Activated CD4-positive, alpha-beta T cell treated with anti-CD3 and anti-CD28 coated beads, Interleukin-2, amount 10 ng/mL, durations not matched to agents 24 days and 14 days (primary cell): ENCODE results near the gene NPTN. TPM values are rescaled to one million over a fixed set of nuclear protein-coding genes. Genes with fewer than 3 reads are reported as not detected.

Experiments used
- DNase-seq: peaks from one replicate; pipeline ENCODE4 v3.0.0; 2022
- H3K27ac Mint-ChIP-seq: one replicate; pipeline ENCODE4 v1.8.0; 2022; ENCODE audit warnings: mild to moderate bottlenecking, mixed read lengths
- H3K27me3 Mint-ChIP-seq: one replicate; pipeline ENCODE4 v1.8.0; 2022; ENCODE audit warnings: mixed read lengths
- H3K36me3 Mint-ChIP-seq: one replicate; pipeline ENCODE4 v1.8.0; 2022; ENCODE audit warnings: low read depth, mild to moderate bottlenecking, mixed read lengths
- H3K4me1 Mint-ChIP-seq: one replicate; pipeline ENCODE4 v1.8.0; 2021; ENCODE audit warnings: mixed read lengths
- H3K4me3 Mint-ChIP-seq: one replicate; pipeline ENCODE4 v1.8.0; 2022; ENCODE audit warnings: mild to moderate bottlenecking, moderate library complexity, mixed read lengths
- H3K9me3 Mint-ChIP-seq: one replicate; pipeline ENCODE4 v1.8.0; 2021; ENCODE audit warnings: mixed read lengths
- intact Hi-C: fragments of 100-400 bp; cut with micrococcal nuclease; formaldehyde crosslinking; loops from one replicate; pipeline ENCODE4 v1.15.1; 2023
- total RNA-seq: library from RNA; stranded (reverse); gene quantifications from 2 replicates; pipeline ENCODE4 v1.2.3, GENCODE V29; 2022

Gene NPTN
- total RNA-seq, 1 donor from 2014 or later: 68.7 TPM

DNA sequence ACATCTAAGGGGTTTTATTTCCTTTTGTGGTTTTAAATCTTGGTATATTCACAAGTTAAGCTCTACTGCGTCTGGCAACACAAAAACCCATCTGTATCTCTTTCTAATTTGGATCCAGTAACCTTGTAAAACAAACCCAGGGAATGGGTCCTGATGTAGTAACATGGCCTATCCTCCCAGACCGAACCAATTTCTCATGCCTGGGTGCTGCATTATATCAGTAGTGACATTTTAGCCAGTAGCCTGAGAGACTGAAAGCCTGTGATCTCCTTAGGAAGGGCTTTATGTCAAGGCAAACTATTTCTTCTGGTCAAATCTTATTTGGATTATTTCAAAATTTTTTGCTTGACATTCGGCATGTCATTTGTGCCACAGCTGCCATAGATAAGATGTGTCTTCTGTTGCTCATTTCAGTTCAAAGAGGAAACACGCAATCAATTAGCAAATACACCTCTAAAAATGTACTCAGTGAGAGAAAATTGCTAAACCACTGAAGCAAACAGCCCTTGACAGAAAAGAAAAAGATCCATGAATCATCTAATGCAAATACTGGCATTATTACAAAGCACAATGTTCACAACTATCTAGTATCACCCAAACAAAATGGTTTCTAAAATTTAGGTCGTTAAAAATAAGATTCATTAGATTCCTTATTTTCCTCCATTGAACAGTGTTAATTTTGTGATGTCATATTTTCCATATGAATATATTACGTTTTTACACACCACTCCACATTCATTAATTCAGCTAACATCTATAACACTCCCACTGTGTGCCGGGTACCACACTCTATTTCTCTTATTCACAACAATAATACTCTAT is 4.0 kb downstream of the NPTN start:
- H3K36me3 Mint-ChIP-seq: peaks cover 5% of the 10 kb centered on the region
- no peaks in the 10 kb centered on the region for H3K27me3 Mint-ChIP-seq
- intact Hi-C loops: no loop called here
- peaks cover 35% of the 10 kb centered on the region for H3K4me1 Mint-ChIP-seq
- H3K9me3 Mint-ChIP-seq: no peaks in the 10 kb centered on the region
- DNase-seq: peak; percentile 51
- no peak overlapping the region for H3K27ac Mint-ChIP-seq
- H3K4me3 Mint-ChIP-seq: no peak overlapping the region

- intact Hi-C loops: no loop called here
- peaks cover 5% of the 10 kb centered on the region for H3K36me3 Mint-ChIP-seq
- no peaks in the 10 kb centered on the region for H3K27me3 Mint-ChIP-seq
- H3K9me3 Mint-ChIP-seq: no peaks in the 10 kb centered on the region
- DNase-seq: no peak
- no peak overlapping the region for H3K4me3 Mint-ChIP-seq
- H3K4me1 Mint-ChIP-seq: peaks cover 28% of the 10 kb centered on the region
- no peak overlapping the region for H3K27ac Mint-ChIP-seq
These were observed 5.1 kb downstream of the NPTN start for GRCh38 chr15:73628102-73628501.

DNA sequence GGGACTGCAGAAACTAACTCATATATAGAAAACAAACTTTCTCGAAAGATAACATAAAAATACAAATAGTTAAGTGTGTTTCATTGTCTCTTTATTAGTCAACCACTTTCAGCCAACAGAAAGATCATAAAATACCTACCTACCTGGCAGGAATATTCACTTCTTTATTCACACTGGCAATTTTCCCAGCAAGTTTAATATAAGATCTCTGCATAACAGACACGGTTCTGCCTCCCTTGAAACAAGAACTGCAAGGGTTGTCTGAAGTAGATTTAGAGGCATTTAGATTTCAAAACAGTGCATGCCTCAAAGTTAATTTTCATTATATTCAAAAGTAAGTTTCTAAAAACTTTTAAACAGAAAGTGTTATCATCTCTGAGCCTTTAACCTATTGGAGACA is 7.1 kb downstream of the NPTN start:
- DNase-seq: no peak
- no peaks in the 10 kb centered on the region for H3K9me3 Mint-ChIP-seq
- H3K27ac Mint-ChIP-seq: no peak overlapping the region
- H3K4me3 Mint-ChIP-seq: no peak overlapping the region
- peaks cover 18% of the 10 kb centered on the region for H3K4me1 Mint-ChIP-seq
- no peaks in the 10 kb centered on the region for H3K27me3 Mint-ChIP-seq
- intact Hi-C loops: no loop called here
- no peaks in the 10 kb centered on the region for H3K36me3 Mint-ChIP-seq

- peaks cover 17% of the 10 kb centered on the region for H3K4me1 Mint-ChIP-seq
- no peak overlapping the region for H3K27ac Mint-ChIP-seq
- DNase-seq: no peak
- H3K27me3 Mint-ChIP-seq: no peaks in the 10 kb centered on the region
- H3K4me3 Mint-ChIP-seq: no peak overlapping the region
- intact Hi-C loops: no loop called here
- H3K9me3 Mint-ChIP-seq: no peaks in the 10 kb centered on the region
- H3K36me3 Mint-ChIP-seq: no peaks in the 10 kb centered on the region
These were observed 8.7 kb downstream of the NPTN start for GRCh38 chr15:73624530-73624929.

- intact Hi-C loops: no loop called here
- no peaks in the 10 kb centered on the region for H3K9me3 Mint-ChIP-seq
- H3K27me3 Mint-ChIP-seq: no peaks in the 10 kb centered on the region
- peaks cover 11% of the 10 kb centered on the region for H3K4me1 Mint-ChIP-seq
- no peak overlapping the region for H3K4me3 Mint-ChIP-seq
- DNase-seq: no peak
- no peak overlapping the region for H3K27ac Mint-ChIP-seq
- no peaks in the 10 kb centered on the region for H3K36me3 Mint-ChIP-seq
These were observed 11.8 kb downstream of the NPTN start for GRCh38 chr15:73621286-73621826.

GRCh38 chr15:73620078-73620477 is 13.1 kb downstream of the NPTN start:
- peaks cover 10% of the 10 kb centered on the region for H3K4me1 Mint-ChIP-seq
- H3K27ac Mint-ChIP-seq: no peak overlapping the region
- no peak for DNase-seq
- no peak overlapping the region for H3K4me3 Mint-ChIP-seq
- no peaks in the 10 kb centered on the region for H3K9me3 Mint-ChIP-seq
- intact Hi-C loops: no loop called here
- H3K27me3 Mint-ChIP-seq: no peaks in the 10 kb centered on the region
- H3K36me3 Mint-ChIP-seq: no peaks in the 10 kb centered on the region

DNA sequence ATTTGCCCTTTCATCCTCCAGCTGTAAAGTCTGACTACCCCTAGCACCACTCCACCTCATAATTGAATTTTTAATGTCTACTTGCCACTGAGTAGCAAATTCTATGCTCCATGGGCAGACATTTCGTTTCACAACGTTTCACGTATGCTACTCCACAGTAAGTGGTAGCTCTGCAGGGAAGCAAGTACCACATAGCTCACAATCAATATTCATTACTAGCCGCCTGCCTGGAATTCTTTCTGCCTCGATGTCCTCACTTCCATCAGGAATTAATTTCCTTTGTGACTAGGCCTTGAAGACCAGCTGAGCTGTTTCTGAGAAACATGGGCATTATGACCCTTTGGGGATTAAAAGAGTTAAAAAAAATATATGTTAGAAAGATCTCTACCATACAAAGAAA is 15.3 kb downstream of the NPTN start:
- no peak overlapping the region for H3K27ac Mint-ChIP-seq
- no peak for DNase-seq
- H3K4me1 Mint-ChIP-seq: peaks cover 10% of the 10 kb centered on the region
- no peaks in the 10 kb centered on the region for H3K36me3 Mint-ChIP-seq
- no peaks in the 10 kb centered on the region for H3K27me3 Mint-ChIP-seq
- H3K9me3 Mint-ChIP-seq: no peaks in the 10 kb centered on the region
- H3K4me3 Mint-ChIP-seq: no peak overlapping the region
- intact Hi-C loops: no loop called here

DNA sequence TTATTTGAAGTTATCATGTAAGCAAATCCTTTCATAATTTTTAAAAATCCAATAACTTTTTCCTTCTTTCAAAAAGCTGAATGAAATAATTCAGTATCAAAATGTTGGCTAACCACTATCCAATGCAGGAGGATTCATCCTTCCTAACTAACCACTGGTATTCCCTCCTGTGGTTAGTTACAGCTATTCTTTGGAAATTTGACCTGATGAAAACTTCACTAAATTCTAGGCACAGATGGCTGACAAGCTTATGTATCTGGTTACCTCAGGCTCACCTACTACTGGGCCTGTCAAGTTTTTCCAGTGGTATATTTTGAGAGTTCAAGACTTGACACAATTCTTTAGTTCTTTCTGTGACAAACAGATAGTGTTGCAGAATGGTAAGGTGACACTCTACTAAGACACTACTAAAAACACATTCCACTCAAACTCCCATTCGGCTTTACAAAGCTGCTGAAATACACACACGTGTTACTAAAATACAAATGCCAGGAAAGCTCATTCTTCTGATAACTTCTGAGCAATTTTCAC is 15.8 kb downstream of the NPTN start:
- H3K9me3 Mint-ChIP-seq: no peaks in the 10 kb centered on the region
- no peak for DNase-seq
- no peak overlapping the region for H3K27ac Mint-ChIP-seq
- intact Hi-C loops: no loop called here
- no peaks in the 10 kb centered on the region for H3K36me3 Mint-ChIP-seq
- peaks cover 12% of the 10 kb centered on the region for H3K4me1 Mint-ChIP-seq
- no peaks in the 10 kb centered on the region for H3K27me3 Mint-ChIP-seq
- H3K4me3 Mint-ChIP-seq: no peak overlapping the region

- Mint-ChIP-seq H3K36me3 (peaks cover 13% of the 10 kb centered on the region), H3K4me3 (no peak overlapping the region), H3K27me3 (no peaks in the 10 kb centered on the region), H3K9me3 (peaks cover 3% of the 10 kb centered on the region), H3K27ac (no peak overlapping the region), H3K4me1 (peaks cover 30% of the 10 kb centered on the region)
- no peak for DNase-seq
- intact Hi-C loops: loop anchor here (5.0 kb wide), 1 partner anchor 37 kb away; no protein-coding TSS in a partner anchor
These were observed 24.2 kb downstream of the NPTN start for GRCh38 chr15:73608941-73609340.

DNA sequence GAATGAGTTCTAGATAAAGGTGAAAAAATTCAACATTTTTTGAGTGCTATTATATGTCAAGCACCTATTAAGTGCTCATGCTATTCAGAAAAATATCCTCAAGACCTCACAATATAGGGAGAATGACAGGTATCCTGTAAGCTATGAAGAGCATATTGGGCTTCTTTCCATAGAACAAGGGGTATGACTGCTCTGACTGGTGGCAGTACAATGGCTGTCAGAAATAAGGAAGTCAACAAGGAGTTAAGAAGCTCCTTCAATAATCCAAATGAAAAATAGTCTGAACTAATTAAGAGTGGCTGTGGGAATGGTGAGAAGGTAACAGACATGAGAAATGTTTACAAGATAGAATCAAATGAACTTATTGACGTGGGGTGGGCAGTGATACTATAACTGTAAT is 24.7 kb downstream of the NPTN start:
- Mint-ChIP-seq H3K4me1 (peaks cover 32% of the 10 kb centered on the region), H3K36me3 (peaks cover 14% of the 10 kb centered on the region), H3K4me3 (no peak overlapping the region), H3K27ac (no peak overlapping the region), H3K27me3 (no peaks in the 10 kb centered on the region), H3K9me3 (peaks cover 3% of the 10 kb centered on the region)
- no peak for DNase-seq
- intact Hi-C loops: loop anchor here (5.0 kb wide), 1 partner anchor 36 kb away; no protein-coding TSS in a partner anchor

DNA sequence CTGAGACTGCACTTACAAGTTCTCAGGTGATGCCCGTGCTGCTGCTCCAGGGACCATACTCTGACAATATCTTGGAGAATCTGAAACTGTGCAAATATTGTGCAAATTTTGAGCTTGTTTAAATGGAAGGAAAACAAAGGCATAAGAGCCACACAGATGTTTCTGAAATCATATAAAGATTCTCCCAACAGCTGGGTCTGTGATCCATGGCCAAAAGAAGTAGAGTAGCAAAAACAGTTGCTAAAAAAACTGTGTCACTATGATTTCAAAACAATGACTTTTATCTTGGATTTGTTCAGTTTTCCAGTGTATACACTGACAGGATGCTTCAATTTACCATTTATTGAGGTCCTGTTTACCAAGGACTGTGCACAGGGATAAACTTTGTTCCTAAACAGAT is 25.3 kb downstream of the NPTN start:
- Mint-ChIP-seq H3K4me3 (no peak overlapping the region), H3K36me3 (peaks cover 15% of the 10 kb centered on the region), H3K27me3 (no peaks in the 10 kb centered on the region), H3K4me1 (peaks cover 32% of the 10 kb centered on the region), H3K27ac (no peak overlapping the region), H3K9me3 (peaks cover 3% of the 10 kb centered on the region)
- DNase-seq: no peak
- intact Hi-C loops: loop anchor here (5.0 kb wide), 1 partner anchor 36 kb away; no protein-coding TSS in a partner anchor

GRCh38 chr15:73607405-73607804 is 25.8 kb downstream of the NPTN start:
- H3K27ac Mint-ChIP-seq: peak overlapping the region; percentile 39

DNA sequence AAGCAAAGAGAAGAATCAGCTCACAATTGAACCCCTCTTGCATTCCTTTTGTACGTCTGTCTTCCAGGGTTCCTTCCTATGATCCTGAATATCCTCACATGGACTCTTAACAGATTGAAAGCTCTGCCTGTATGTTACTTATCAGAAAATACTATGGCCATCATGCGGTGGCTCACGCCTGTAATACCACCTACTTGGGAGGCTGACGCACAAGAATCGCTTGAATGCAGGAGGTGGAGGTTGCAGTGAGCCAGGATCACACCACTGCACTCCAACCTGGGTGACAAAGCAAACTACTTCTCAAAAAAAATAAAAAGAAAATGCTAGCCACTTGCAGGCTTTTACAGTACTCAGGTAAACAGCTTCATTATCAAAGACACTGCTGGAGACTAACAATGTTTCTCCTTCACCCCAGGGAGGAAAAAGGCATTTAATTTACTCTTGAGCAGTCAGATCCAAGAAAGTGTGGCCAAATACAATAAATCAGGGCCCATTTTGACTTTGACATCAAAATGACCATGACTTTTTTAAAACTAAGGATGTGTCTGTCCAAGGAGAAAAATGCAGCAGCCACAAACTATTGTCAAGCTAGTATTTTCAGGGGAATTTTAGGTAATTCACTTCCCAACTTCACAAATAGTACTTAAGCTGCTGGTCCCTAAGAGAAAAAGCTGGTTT is 27.3 kb downstream of the NPTN start:
- Mint-ChIP-seq H3K27ac (no peak overlapping the region), H3K4me3 (no peak overlapping the region), H3K27me3 (no peaks in the 10 kb centered on the region), H3K9me3 (peaks cover 3% of the 10 kb centered on the region), H3K4me1 (peaks cover 30% of the 10 kb centered on the region), H3K36me3 (peaks cover 15% of the 10 kb centered on the region)
- intact Hi-C loops: loop anchor here (5.0 kb wide), 1 partner anchor 34 kb away; no protein-coding TSS in a partner anchor
- no peak for DNase-seq

More at GRCh38 chr15:73607405-73607804, 25.8 kb downstream of the NPTN start:
- Mint-ChIP-seq H3K27me3 (no peaks in the 10 kb centered on the region), H3K4me1 (peaks cover 30% of the 10 kb centered on the region), H3K9me3 (peaks cover 3% of the 10 kb centered on the region), H3K4me3 (no peak overlapping the region), H3K36me3 (peaks cover 15% of the 10 kb centered on the region)
- intact Hi-C loops: loop anchor here (5.0 kb wide), 1 partner anchor 35 kb away; no protein-coding TSS in a partner anchor
- no peak for DNase-seq

- Mint-ChIP-seq H3K27me3 (no peaks in the 10 kb centered on the region), H3K4me1 (peaks cover 30% of the 10 kb centered on the region), H3K4me3 (no peak overlapping the region), H3K36me3 (peaks cover 15% of the 10 kb centered on the region), H3K27ac (no peak overlapping the region), H3K9me3 (peaks cover 3% of the 10 kb centered on the region)
- intact Hi-C loops: no loop called here
- DNase-seq: no peak
These were observed 28.7 kb downstream of the NPTN start for GRCh38 chr15:73604477-73604876.
